ENCODE measurements around the gene KLF15.

KLF15 gene

GRCh38 chr3:126348308-126348920 is 8.8 kb downstream of the KLF15 start:
- Histone ChIP-seq H3K36me3 (ENCODE audit: control insufficient read depth, insufficient read depth, low read length) (no peaks in the 10 kb centered on the region), H3K27me3 (ENCODE audit: control insufficient read depth, insufficient read depth, low read length) (no peaks in the 10 kb centered on the region)

GRCh38 chr3:126347543-126348161 is 9.6 kb downstream of the KLF15 start:
- Histone ChIP-seq H3K27me3 (ENCODE audit: control insufficient read depth, insufficient read depth, low read length) (no peaks in the 10 kb centered on the region), H3K4me3 (ENCODE audit: low read length) (no peak overlapping the region), H3K4me1 (ENCODE audit: control insufficient read depth, insufficient read depth, low read length) (no peaks in the 10 kb centered on the region), H3K36me3 (ENCODE audit: control insufficient read depth, insufficient read depth, low read length) (no peaks in the 10 kb centered on the region), H3K9ac (ENCODE audit: low read length) (no peak overlapping the region), H3K9me3 (ENCODE audit: control insufficient read depth, low read length) (no peaks in the 10 kb centered on the region)

More at GRCh38 chr3:126348308-126348920, 8.8 kb downstream of the KLF15 start:
- H3K4me1 ChIP-seq (ENCODE audit: control insufficient read depth, insufficient read depth, low read length) = no peaks in the 10 kb centered on the region
- H3K4me3 ChIP-seq (ENCODE audit: low read length) = no peak overlapping the region
- H3K9ac ChIP-seq (ENCODE audit: low read length) = no peak overlapping the region
- H3K9me3 ChIP-seq (ENCODE audit: control insufficient read depth, low read length) = no peaks in the 10 kb centered on the region

GRCh38 chr3:126346466-126346865 is 10.7 kb downstream of the KLF15 start:
- H3K4me3 ChIP-seq (ENCODE audit: low read length) = no peak overlapping the region
- no peaks in the 10 kb centered on the region for H3K4me1 ChIP-seq (ENCODE audit: control insufficient read depth, insufficient read depth, low read length)
- no peaks in the 10 kb centered on the region for H3K27me3 ChIP-seq (ENCODE audit: control insufficient read depth, insufficient read depth, low read length)
- H3K36me3 ChIP-seq (ENCODE audit: control insufficient read depth, insufficient read depth, low read length) = no peaks in the 10 kb centered on the region
- no peaks in the 10 kb centered on the region for H3K9me3 ChIP-seq (ENCODE audit: control insufficient read depth, low read length)
- no peak overlapping the region for H3K9ac ChIP-seq (ENCODE audit: low read length)

- no peaks in the 10 kb centered on the region for H3K4me1 ChIP-seq (ENCODE audit: control insufficient read depth, insufficient read depth, low read length)
- no peaks in the 10 kb centered on the region for H3K36me3 ChIP-seq (ENCODE audit: control insufficient read depth, insufficient read depth, low read length)
- H3K4me3 ChIP-seq (ENCODE audit: low read length) = no peak overlapping the region
- H3K9me3 ChIP-seq (ENCODE audit: control insufficient read depth, low read length) = no peaks in the 10 kb centered on the region
- H3K9ac ChIP-seq (ENCODE audit: low read length) = no peak overlapping the region
- no peaks in the 10 kb centered on the region for H3K27me3 ChIP-seq (ENCODE audit: control insufficient read depth, insufficient read depth, low read length)
These were observed 11.4 kb downstream of the KLF15 start for GRCh38 chr3:126345641-126346460.

- no peaks in the 10 kb centered on the region for H3K36me3 ChIP-seq (ENCODE audit: control insufficient read depth, insufficient read depth, low read length)
These were observed 12.0 kb downstream of the KLF15 start for GRCh38 chr3:126345231-126345630.

GRCh38 chr3:126344380-126345041 is 12.7 kb downstream of the KLF15 start:
- Histone ChIP-seq H3K9me3 (ENCODE audit: control insufficient read depth, low read length) (no peaks in the 10 kb centered on the region), H3K4me3 (ENCODE audit: low read length) (no peak overlapping the region), H3K27me3 (ENCODE audit: control insufficient read depth, insufficient read depth, low read length) (no peaks in the 10 kb centered on the region), H3K36me3 (ENCODE audit: control insufficient read depth, insufficient read depth, low read length) (no peaks in the 10 kb centered on the region), H3K9ac (ENCODE audit: low read length) (no peak overlapping the region), H3K4me1 (ENCODE audit: control insufficient read depth, insufficient read depth, low read length) (no peaks in the 10 kb centered on the region)

More at GRCh38 chr3:126345231-126345630, 12.0 kb downstream of the KLF15 start:
- H3K9me3 ChIP-seq (ENCODE audit: control insufficient read depth, low read length) = no peaks in the 10 kb centered on the region
- H3K9ac ChIP-seq (ENCODE audit: low read length) = no peak overlapping the region
- no peak overlapping the region for H3K4me3 ChIP-seq (ENCODE audit: low read length)
- no peaks in the 10 kb centered on the region for H3K27me3 ChIP-seq (ENCODE audit: control insufficient read depth, insufficient read depth, low read length)
- H3K4me1 ChIP-seq (ENCODE audit: control insufficient read depth, insufficient read depth, low read length) = no peaks in the 10 kb centered on the region

- no peaks in the 10 kb centered on the region for H3K36me3 ChIP-seq (ENCODE audit: control insufficient read depth, insufficient read depth, low read length)
- no peaks in the 10 kb centered on the region for H3K9me3 ChIP-seq (ENCODE audit: control insufficient read depth, low read length)
- H3K4me3 ChIP-seq (ENCODE audit: low read length) = no peak overlapping the region
- no peak overlapping the region for H3K9ac ChIP-seq (ENCODE audit: low read length)
- H3K4me1 ChIP-seq (ENCODE audit: control insufficient read depth, insufficient read depth, low read length) = no peaks in the 10 kb centered on the region
- H3K27me3 ChIP-seq (ENCODE audit: control insufficient read depth, insufficient read depth, low read length) = no peaks in the 10 kb centered on the region
These were observed 13.6 kb downstream of the KLF15 start for GRCh38 chr3:126343649-126344035.

GRCh38 chr3:126342991-126343648 is 14.1 kb downstream of the KLF15 start:
- Histone ChIP-seq H3K9ac (ENCODE audit: low read length) (no peak overlapping the region), H3K4me3 (ENCODE audit: low read length) (no peak overlapping the region), H3K4me1 (ENCODE audit: control insufficient read depth, insufficient read depth, low read length) (no peaks in the 10 kb centered on the region), H3K27me3 (ENCODE audit: control insufficient read depth, insufficient read depth, low read length) (no peaks in the 10 kb centered on the region), H3K9me3 (ENCODE audit: control insufficient read depth, low read length) (no peaks in the 10 kb centered on the region), H3K36me3 (ENCODE audit: control insufficient read depth, insufficient read depth, low read length) (no peaks in the 10 kb centered on the region)

- Histone ChIP-seq H3K36me3 (ENCODE audit: control insufficient read depth, insufficient read depth, low read length) (no peaks in the 10 kb centered on the region), H3K4me3 (ENCODE audit: low read length) (no peak overlapping the region), H3K9ac (ENCODE audit: low read length) (no peak overlapping the region), H3K4me1 (ENCODE audit: control insufficient read depth, insufficient read depth, low read length) (no peaks in the 10 kb centered on the region), H3K9me3 (ENCODE audit: control insufficient read depth, low read length) (no peaks in the 10 kb centered on the region), H3K27me3 (ENCODE audit: control insufficient read depth, insufficient read depth, low read length) (no peaks in the 10 kb centered on the region)
These were observed 15.0 kb downstream of the KLF15 start for GRCh38 chr3:126342211-126342610.

GRCh38 chr3:126341755-126342150 is 15.5 kb downstream of the KLF15 start:
- no peaks in the 10 kb centered on the region for H3K36me3 ChIP-seq (ENCODE audit: control insufficient read depth, insufficient read depth, low read length)
- no peak overlapping the region for H3K4me3 ChIP-seq (ENCODE audit: low read length)
- no peak overlapping the region for H3K9ac ChIP-seq (ENCODE audit: low read length)
- H3K27me3 ChIP-seq (ENCODE audit: control insufficient read depth, insufficient read depth, low read length) = no peaks in the 10 kb centered on the region
- no peaks in the 10 kb centered on the region for H3K9me3 ChIP-seq (ENCODE audit: control insufficient read depth, low read length)
- H3K4me1 ChIP-seq (ENCODE audit: control insufficient read depth, insufficient read depth, low read length) = no peaks in the 10 kb centered on the region

- Histone ChIP-seq H3K36me3 (ENCODE audit: control insufficient read depth, insufficient read depth, low read length) (no peaks in the 10 kb centered on the region), H3K27me3 (ENCODE audit: control insufficient read depth, insufficient read depth, low read length) (no peaks in the 10 kb centered on the region), H3K9me3 (ENCODE audit: control insufficient read depth, low read length) (no peaks in the 10 kb centered on the region), H3K4me3 (ENCODE audit: low read length) (no peak overlapping the region), H3K4me1 (ENCODE audit: control insufficient read depth, insufficient read depth, low read length) (no peaks in the 10 kb centered on the region), H3K9ac (ENCODE audit: low read length) (no peak overlapping the region)
These were observed 16.1 kb downstream of the KLF15 start for GRCh38 chr3:126340943-126341754.

Measured in mucosa of stomach (tissue), 1 donor.